Urinary bladder (tissue), 4 donors: Measurements from ENCODE around the gene ARHGAP12. TPM values are rescaled to one million over a fixed set of nuclear protein-coding genes. Genes with fewer than 3 reads are reported as not detected.
"Not testable (repeated sequence)": the region's sequence is repeated elsewhere in the genome, so short reads cannot be mapped to it uniquely, and the experiment has no call there.

Source experiments
- DNase-seq: peaks from one replicate; pipeline ENCODE4 v3.0.0-alpha.2; 2015; ENCODE audit errors: extremely low spot score
- H3K27ac ChIP-seq: one replicate; pipeline ENCODE4 v1.5.1; 2013; ENCODE audit warnings: low read depth, mild to moderate bottlenecking, moderate library complexity
- H3K36me3 ChIP-seq: one replicate; pipeline ENCODE4 v1.6.1; 2013; ENCODE audit warnings: mild to moderate bottlenecking, moderate library complexity; ENCODE audit not compliant: insufficient read depth
- H3K4me1 ChIP-seq: one replicate; pipeline ENCODE4 v1.6.1; 2013; ENCODE audit warnings: mild to moderate bottlenecking, moderate library complexity; ENCODE audit not compliant: insufficient read depth
- H3K4me3 ChIP-seq: one replicate; pipeline ENCODE4 v1.5.1; 2013; ENCODE audit warnings: low read depth, low read length
- WGBS: extraction: QIAGEN DNeasy Blood & Tissue Kit; methylation state at CpG from one replicate; pipeline ENCODE4 v1.1.7; 2013; 5-methylcytosine and 5-hydroxymethylcytosine counted together
- polyA plus RNA-seq: library from polyadenylated mRNA; stranded (reverse); fragments of 200-250 nt; gene quantifications from one replicate; pipeline ENCODE4 v1.2.3, GENCODE V29; 2013
- total RNA-seq: library from RNA; depleted of rRNA; stranded (reverse); fragments of >200 nt; gene quantifications from one replicate; pipeline ENCODE4 v1.2.3, GENCODE V29; 2014
- donor health status: healthy with polysubstance abuse.
- donor health status: healthy.

The ARHGAP12 gene
- total and polyA plus RNA-seq, 2 donors: 12.8 to 92.4 TPM

DNA sequence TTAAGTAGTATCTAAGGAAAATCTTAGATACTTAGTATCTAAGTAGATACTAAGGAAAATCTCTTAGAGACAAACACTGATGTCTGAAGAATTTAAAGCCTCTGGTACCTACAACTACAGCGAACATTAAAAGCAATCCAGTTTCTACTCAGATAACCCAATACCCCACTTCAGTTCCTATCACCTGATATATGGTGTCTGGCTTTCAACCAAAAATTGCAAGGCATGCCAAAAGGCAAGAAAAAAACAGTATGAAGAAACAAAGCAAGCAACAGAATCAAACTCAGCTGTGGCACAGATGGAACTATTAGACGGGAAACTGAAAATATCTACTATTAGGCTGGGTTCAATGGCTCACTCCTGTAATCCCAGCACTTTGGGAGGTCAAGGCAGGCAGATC is 31.1 kb downstream of the ARHGAP12 start:
- DNase-seq: no peak
- no peak overlapping the region for H3K4me3 ChIP-seq
- 59% methylated on average over 2 of the region's 2 CpGs for WGBS
- H3K27ac ChIP-seq: no peak overlapping the region
- no peaks in the 10 kb centered on the region for H3K36me3 ChIP-seq
- no peaks in the 10 kb centered on the region for H3K4me1 ChIP-seq

DNA sequence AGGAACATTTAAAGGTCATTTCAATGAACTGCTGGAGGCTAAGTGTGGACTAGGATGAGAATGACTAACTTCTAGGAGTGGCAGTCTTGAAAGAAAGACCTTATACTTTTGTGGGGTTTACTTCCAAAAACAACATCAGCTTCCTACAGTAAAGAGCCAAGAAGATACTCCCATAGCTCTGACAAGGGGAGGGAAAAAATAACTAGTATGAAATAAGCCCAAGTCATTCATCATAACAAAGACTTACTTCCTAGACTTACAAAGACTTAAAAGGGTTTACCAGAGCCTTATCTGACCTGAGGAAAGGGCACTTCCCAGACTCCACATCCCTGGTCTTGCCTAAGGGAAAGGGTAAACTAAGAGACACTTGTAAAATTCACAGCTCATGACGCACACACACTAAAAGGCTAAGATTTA is 31.7 kb downstream of the ARHGAP12 start:
- Histone ChIP-seq H3K4me1 (no peaks in the 10 kb centered on the region), H3K36me3 (no peaks in the 10 kb centered on the region), H3K27ac (no peak overlapping the region), H3K4me3 (no peak overlapping the region)
- peak; percentile 11 for DNase-seq
- WGBS: 37% methylated on average over 1 of the region's 1 CpG

DNA sequence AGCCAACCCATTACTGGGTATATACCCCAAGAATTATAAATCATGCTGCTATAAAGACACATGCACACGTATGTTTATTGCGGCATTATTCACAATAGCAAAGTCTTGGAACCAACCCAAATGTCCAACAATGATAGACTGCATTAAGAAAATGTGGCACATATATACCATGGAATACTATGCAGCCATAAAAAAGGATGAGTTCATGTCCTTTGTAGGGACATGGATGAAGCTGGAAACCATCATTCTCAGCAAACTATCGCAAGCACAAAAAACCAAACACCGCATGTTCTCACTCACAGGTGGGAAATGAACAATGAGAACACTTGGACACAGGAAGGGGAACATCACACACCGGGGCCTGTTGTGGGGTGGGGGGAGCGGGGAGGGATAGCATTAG is 32.9 kb downstream of the ARHGAP12 start:
- H3K4me1 ChIP-seq: not testable (repeated sequence)

DNA sequence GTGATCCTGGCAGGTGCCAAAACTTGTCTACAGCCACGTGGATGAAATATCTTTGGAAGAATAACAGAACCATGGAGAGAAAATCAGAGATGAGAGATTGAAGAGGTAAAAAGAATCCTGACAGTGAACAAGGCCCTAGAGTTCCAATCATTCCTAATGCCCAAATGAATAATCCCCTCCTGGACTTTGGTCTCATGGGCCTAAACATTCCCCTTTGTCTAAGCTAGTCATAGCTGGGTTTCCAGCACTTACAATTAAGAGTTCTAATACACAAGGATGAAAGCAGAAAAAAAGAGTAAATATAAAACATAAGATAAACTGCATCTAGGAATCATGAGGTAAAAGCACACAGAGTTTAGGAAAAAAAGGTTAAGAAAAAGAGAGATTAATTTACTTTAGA is 40.2 kb downstream of the ARHGAP12 start:
- H3K4me3 ChIP-seq: no peak overlapping the region
- H3K4me1 ChIP-seq: peaks cover 3% of the 10 kb centered on the region
- no peak for DNase-seq
- H3K36me3 ChIP-seq: no peaks in the 10 kb centered on the region
- H3K27ac ChIP-seq: no peak overlapping the region
- WGBS: 43% methylated on average over 1 of the region's 1 CpG

More for the DNA sequence above, 32.9 kb downstream of the ARHGAP12 start:
- H3K27ac ChIP-seq, DNase-seq, H3K36me3 ChIP-seq, H3K4me3 ChIP-seq: not testable (repeated sequence)
- WGBS: over 99% methylated on average over 6 of the region's 6 CpGs

DNA sequence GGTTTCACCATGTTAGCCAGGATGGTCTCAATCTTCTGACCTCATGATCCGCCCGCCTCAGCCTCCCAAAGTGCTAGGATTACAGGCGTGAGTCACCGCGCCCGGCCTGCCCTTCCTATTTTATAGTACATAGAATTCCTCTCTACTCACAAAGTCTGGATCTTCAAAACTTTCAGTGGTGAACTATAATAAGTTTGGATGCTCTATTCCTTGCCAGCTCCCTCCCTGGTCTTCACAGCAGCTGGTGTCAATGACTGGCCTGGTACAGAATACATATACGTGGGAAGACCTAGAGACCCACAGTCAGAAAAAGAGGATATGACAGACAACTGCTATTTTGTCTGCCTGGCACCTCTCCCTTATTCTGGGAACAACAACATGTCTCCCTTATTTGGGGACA is 40.8 kb downstream of the ARHGAP12 start:
- H3K36me3 ChIP-seq: no peaks in the 10 kb centered on the region
- no peak overlapping the region for H3K4me3 ChIP-seq
- DNase-seq: no peak
- 91% methylated on average over 7 of the region's 7 CpGs for WGBS
- peaks cover 3% of the 10 kb centered on the region for H3K4me1 ChIP-seq
- H3K27ac ChIP-seq: no peak overlapping the region

DNA sequence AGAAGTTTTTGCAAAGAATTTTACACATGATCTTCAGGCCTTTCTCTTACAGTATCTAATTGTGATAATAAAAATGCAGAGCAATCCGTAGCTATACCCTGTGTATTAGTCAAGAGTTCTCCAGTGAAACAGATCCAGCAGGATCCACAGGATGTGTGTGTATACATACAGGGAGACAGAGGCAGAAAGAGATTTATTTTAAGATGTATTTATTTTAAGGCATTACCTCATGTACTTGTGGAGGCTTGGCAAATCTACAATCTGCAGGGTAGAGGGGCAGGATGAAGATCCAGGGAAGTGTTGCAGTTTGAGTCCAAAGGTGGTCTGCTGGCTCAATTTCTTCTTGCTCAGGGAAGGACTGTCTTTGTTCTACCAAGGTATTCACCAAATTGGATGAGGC is 41.7 kb downstream of the ARHGAP12 start:
- Histone ChIP-seq H3K36me3 (no peaks in the 10 kb centered on the region), H3K27ac (no peak overlapping the region), H3K4me1 (peaks cover 3% of the 10 kb centered on the region), H3K4me3 (no peak overlapping the region)
- 33% methylated on average over 1 of the region's 1 CpG for WGBS
- no peak for DNase-seq

DNA sequence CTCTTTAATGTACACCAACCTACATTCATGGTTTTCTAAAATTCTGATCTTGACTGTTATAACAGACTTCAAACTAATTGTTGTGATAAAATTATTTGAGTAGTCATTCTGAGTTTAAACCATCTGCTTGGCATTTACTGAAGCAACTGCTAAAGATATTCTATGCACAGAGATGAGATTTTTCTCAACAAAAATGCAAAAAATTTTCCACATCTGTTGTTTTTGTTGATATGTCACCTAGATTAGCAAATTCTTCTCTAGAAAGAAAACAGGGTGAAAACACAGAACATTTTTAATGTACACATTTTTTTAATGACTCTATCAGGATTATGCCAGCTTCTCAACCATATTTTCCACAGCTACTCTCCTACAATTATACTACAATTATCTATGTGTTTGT is 42.7 kb downstream of the ARHGAP12 start:
- no peak overlapping the region for H3K27ac ChIP-seq
- no peak for DNase-seq

DNA sequence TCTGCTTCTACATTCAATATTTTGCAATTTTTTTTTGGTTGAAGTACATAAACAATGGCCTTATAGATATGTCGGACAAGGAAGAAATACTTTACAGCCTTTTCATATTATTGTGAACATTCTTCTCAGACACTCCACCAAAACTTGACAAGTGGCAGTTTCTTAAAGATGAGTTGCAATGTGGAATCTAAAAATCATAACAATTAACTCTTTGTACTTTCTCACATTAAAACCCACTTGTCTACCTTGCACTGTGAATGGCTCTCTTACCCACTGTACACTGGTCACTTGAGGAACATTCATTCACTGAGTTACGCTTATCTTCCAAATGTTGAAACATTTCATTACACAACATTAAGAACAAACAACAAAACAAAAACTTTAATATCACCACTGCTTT is 44.2 kb downstream of the ARHGAP12 start:
- Histone ChIP-seq H3K36me3 (no peaks in the 10 kb centered on the region), H3K4me3 (no peak overlapping the region), H3K27ac (no peak overlapping the region), H3K4me1 (peaks cover 3% of the 10 kb centered on the region)
- 97% methylated on average over 2 of the region's 2 CpGs for WGBS
- no peak for DNase-seq

More for the DNA sequence above, 42.7 kb downstream of the ARHGAP12 start:
- Histone ChIP-seq H3K4me3 (no peak overlapping the region), H3K36me3 (no peaks in the 10 kb centered on the region), H3K4me1 (peaks cover 3% of the 10 kb centered on the region)

DNA sequence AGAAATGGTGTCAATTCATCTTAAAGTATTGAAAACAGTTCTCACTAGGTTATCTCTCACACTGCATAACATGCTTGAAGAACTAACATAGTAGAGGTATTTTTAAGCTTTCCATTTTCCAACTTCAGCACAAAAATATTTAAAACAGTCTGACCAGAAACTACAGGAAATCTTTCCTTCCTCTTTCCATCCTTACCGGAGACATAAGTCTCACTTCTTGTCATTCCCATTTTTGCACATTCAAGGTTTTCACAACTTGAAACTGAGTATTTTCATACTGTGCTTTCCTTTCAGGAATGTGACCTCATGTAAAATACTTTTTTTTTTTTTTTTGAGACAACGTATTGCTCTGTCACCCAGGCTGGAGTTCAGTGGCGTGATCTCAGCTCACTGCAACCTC is 45.2 kb downstream of the ARHGAP12 start:
- no peak for DNase-seq
- no peak overlapping the region for H3K27ac ChIP-seq
- no peaks in the 10 kb centered on the region for H3K36me3 ChIP-seq
- H3K4me3 ChIP-seq: no peak overlapping the region
- peaks cover 3% of the 10 kb centered on the region for H3K4me1 ChIP-seq
- WGBS: 78% methylated on average over 3 of the region's 3 CpGs

DNA sequence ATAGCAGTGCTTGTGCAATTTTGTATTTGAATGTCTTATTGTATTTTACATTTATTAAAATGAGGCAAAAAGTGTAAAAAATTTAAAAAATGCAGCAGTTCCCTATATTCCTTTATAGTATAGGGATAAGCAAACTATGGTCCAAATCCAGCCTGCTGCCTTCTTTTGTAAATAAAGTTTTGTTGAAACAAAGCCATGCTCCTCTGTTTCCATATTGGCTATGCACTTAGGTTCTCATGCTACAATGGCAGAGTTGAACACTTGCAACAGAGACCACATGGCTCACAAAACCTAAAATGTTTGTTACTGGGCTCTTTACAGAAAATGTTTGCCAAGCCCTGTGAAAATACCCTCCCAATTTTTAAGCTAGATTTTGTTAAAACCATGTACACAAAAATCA is 50.1 kb downstream of the ARHGAP12 start:
- H3K27ac ChIP-seq: no peak overlapping the region
- no peaks in the 10 kb centered on the region for H3K36me3 ChIP-seq
- H3K4me3 ChIP-seq: no peak overlapping the region
- no peaks in the 10 kb centered on the region for H3K4me1 ChIP-seq
- no peak for DNase-seq

DNA sequence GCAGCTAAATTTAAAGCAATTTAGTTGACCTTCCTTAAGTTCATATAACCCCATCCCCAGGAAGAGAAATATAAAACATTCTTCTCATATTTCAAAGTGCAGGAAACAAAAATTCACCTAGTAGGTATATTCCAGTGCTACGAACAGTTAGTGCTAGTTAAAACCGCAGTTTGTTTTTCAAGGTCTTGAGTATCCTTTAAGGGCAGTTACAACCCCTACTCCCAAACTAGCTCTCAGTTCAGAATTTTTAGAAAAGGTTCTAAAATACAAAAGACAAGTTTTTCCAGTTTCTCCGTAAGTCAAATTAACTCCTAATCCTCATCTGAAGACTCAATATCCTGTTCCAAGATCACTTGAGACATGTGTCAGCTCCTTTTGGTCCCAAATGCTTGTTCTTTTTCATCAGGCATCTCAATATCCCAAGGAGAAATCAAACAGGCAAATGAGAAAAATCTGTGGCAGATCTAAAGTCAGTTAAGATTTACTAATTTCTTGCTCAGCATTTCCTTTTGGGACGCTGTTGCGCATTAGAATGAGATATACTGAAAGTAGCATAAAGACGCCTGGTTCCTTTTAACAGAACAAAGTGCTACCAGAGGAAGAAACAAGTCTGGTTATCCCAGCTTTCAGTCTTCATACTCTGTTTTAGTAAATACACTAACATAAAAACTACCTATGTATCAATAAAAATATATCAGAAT is 51.8 kb downstream of the ARHGAP12 start:
- 76% methylated on average over 6 of the region's 6 CpGs for WGBS
- no peaks in the 10 kb centered on the region for H3K4me1 ChIP-seq
- H3K4me3 ChIP-seq: no peak overlapping the region
- H3K27ac ChIP-seq: no peak overlapping the region
- no peak for DNase-seq
- no peaks in the 10 kb centered on the region for H3K36me3 ChIP-seq

DNA sequence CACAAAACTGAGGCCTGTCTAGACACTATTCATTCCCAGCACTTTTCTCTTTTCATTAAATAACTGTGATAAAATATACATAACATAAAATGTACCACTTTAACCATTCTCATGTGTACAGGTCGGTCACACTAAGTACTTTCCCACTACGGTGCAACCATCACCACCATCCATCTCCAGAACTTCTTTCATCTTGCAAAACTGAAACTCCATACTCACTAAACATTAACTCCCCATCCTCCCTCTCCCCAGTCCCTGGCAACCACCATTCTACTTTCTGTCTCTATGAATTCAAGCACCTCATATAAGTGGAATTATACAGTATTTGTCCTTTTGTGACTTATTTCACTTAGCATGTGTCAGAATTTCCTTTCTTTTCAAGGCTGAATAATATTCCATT is 53.0 kb downstream of the ARHGAP12 start:
- H3K36me3 ChIP-seq: no peaks in the 10 kb centered on the region
- H3K4me3 ChIP-seq: no peak overlapping the region
- DNase-seq: no peak
- H3K4me1 ChIP-seq: no peaks in the 10 kb centered on the region
- no peak overlapping the region for H3K27ac ChIP-seq
- 96% methylated on average over 2 of the region's 2 CpGs for WGBS

DNA sequence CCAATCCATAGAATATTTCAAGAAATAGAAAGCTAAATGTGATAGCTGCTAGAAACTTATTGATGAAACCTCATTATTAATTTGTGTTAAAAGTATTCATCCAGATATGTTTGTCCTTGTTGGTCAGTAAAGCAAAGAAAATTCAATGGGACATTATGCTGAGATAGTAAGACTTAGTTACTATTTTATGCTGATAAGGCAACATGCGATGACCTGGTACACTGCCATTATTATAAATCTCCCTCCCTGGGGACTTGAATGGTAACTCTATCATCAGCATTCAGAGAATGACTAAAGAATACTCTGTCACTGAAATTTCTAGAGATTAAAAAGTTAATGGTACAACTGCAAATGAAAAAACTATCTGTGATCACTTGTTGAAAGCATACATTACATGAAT is 54.9 kb downstream of the ARHGAP12 start:
- DNase-seq: no peak
- 86% methylated on average over 1 of the region's 1 CpG for whole genome bisulfite sequencing
- no peaks in the 10 kb centered on the region for H3K4me1 ChIP-seq
- H3K27ac ChIP-seq: no peak overlapping the region
- no peak overlapping the region for H3K4me3 ChIP-seq
- H3K36me3 ChIP-seq: no peaks in the 10 kb centered on the region

DNA sequence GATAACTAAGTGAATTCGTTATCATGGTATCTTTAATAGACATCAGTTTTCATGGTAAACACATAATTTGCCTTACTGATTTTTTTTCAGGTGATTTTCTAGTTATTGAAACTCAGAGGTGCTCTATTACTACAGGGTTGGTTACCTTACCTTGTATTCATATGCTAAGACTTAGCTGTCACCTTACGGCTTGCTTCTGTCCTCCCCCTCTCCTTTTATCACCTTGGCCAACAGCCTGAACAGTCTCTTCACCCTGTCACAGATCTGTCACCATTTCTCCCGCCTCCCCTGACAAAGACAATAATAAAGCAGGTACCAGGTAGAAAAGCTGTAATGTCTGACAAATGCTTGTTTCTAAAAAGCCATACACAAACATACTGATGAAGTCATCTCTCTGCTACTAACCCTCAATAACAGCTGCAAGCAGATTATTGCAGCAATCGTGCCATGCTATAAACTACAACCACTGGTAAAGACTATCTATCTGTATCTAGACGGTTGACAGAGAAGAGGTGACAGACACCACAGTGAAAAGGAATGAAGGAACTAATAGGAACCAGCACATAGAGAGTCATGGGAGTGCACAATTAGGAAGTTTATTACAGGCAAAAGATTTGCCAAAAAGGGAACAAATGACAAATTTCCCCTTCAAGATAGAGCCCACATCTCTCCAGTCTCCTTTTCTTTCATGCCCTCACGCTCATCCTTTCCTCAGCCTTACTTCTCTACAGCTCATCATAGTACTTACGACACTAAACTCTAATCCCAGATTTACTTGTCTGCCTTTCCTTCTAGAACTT is 57.2 kb downstream of the ARHGAP12 start:
- H3K36me3 ChIP-seq: no peaks in the 10 kb centered on the region
- no peaks in the 10 kb centered on the region for H3K4me1 ChIP-seq
- no peak overlapping the region for H3K4me3 ChIP-seq
- H3K27ac ChIP-seq: no peak overlapping the region
- no peak for DNase-seq
- 72% methylated on average over 7 of the region's 7 CpGs for WGBS
